SK-N-SH treated with all-trans-retinoic acid at 6 μM for 48 hours (cell line): ENCODE data around the gene MYDGF.

Experiments
- ATAC-seq: fragments of 200-7000 bp; cut with Tn5 transposase; 3 replicates; pipeline ENCODE4 v1.9.1; 2020; ENCODE audit warnings: mild to moderate bottlenecking, moderate library complexity
- BACH2 ChIP-seq: fragments of 250-450 bp; sonication (Bioruptor Pico); IDR thresholded peaks from 2 replicates; pipeline ENCODE4 v1.9.0; 2021; ENCODE audit warnings: mild to moderate bottlenecking, borderline replicate concordance
- CSDC2 ChIP-seq: fragments of 250-450 bp; sonication (Bioruptor Pico); IDR thresholded peaks from 2 replicates; pipeline ENCODE4 v1.5.0; 2020; ENCODE audit warnings: mild to moderate bottlenecking, moderate library complexity
- ESRRG ChIP-seq: fragments of 250-450 bp; sonication (Bioruptor Pico); IDR thresholded peaks from 2 replicates; pipeline ENCODE4 v1.6.1; 2021; ENCODE audit warnings: mild to moderate bottlenecking
- ISL1 ChIP-seq: fragments of 250-450 bp; sonication (Bioruptor Pico); IDR thresholded peaks from 2 replicates; pipeline ENCODE4 v2.1.2; 2022; ENCODE audit warnings: mild to moderate bottlenecking, moderate library complexity
- SNAI2 ChIP-seq: fragments of 250-450 bp; sonication (Bioruptor Pico); IDR thresholded peaks from 2 replicates; pipeline ENCODE4 v1.5.0; 2020; ENCODE audit warnings: mild to moderate bottlenecking, moderate library complexity
- TOX ChIP-seq: fragments of 250-450 bp; sonication (Bioruptor Pico); IDR thresholded peaks from 2 replicates; pipeline ENCODE4 v1.8.0; 2021; ENCODE audit warnings: mild to moderate bottlenecking, moderate library complexity, borderline replicate concordance
- ZFP3 ChIP-seq: fragments of 250-450 bp; sonication (Bioruptor Pico); IDR thresholded peaks from 2 replicates; pipeline ENCODE4 v1.5.0; 2020; ENCODE audit warnings: mild to moderate bottlenecking, moderate library complexity
- ZFP30 ChIP-seq: fragments of 450-650 bp; formaldehyde crosslinking; IDR thresholded peaks from 2 replicates; pipeline ENCODE4 v1.5.0; 2022; ENCODE audit warnings: mild to moderate bottlenecking, moderate library complexity
- TF ChIP-seq, protein P1 (sequence below): fragments of 250-450 bp; sonication (Bioruptor Pico); IDR thresholded peaks from 2 replicates; pipeline ENCODE4 v1.5.0; 2020; ENCODE audit warnings: mild to moderate bottlenecking, moderate library complexity
- TF ChIP-seq, protein P2 (sequence below): fragments of 250-450 bp; sonication (Bioruptor Pico); IDR thresholded peaks from 2 replicates; pipeline ENCODE4 v1.5.1; 2020; ENCODE audit warnings: low read depth, mild to moderate bottlenecking, moderate library complexity
- TF ChIP-seq, protein P3 (sequence below): fragments of 250-450 bp; sonication (Bioruptor Pico); IDR thresholded peaks from 2 replicates; pipeline ENCODE4 v1.8.0; 2020; ENCODE audit warnings: mild to moderate bottlenecking, moderate library complexity, borderline replicate concordance
- TF ChIP-seq, protein P4 (sequence below): fragments of 250-450 bp; sonication (Bioruptor Pico); IDR thresholded peaks from 2 replicates; pipeline ENCODE4 v1.8.0; 2021; ENCODE audit warnings: low read depth, mild to moderate bottlenecking, moderate library complexity, borderline replicate concordance
- TF ChIP-seq, protein P5 (sequence below): fragments of 250-450 bp; sonication (Bioruptor Pico); IDR thresholded peaks from 2 replicates; pipeline ENCODE4 v1.5.1; 2021; ENCODE audit warnings: mild to moderate bottlenecking, moderate library complexity

The MYDGF gene

DNA sequence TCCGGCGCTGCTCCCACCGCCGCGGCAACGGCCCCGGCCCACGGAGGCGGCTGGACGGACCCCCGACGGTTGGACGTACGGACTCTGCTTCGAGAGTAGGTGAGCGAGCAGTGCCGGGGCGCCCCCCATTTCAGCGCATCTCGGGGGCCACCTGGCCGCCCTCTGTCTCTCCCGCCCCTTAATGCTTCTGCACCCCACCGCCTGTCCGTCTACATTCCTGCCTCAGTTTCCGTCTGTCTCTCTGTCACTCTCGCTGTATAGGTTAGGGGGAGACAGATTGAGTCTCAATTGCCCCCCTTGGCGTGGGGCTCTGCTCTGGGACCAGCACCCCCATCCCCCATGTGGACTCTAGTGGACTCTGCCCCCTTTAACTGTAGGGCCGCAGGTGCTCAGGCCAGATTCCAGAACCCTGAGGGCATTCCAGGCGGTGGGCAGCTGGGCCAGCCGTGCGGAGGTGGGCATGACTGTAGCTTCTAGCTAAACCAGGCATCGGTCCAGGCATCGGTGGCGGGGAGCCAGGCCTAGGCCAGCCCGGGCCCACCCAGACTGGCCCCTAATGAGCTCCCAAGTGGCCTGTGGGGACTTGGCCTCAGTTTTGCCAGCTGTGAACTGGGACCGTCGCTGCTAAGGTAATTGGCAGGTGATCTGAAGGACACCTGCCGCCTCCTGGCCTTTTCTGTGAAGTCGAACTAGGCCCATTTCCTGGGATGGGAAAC lies 30.5 kb downstream of the MYDGF start (continued):
- TF ChIP-seq, protein P1, sequence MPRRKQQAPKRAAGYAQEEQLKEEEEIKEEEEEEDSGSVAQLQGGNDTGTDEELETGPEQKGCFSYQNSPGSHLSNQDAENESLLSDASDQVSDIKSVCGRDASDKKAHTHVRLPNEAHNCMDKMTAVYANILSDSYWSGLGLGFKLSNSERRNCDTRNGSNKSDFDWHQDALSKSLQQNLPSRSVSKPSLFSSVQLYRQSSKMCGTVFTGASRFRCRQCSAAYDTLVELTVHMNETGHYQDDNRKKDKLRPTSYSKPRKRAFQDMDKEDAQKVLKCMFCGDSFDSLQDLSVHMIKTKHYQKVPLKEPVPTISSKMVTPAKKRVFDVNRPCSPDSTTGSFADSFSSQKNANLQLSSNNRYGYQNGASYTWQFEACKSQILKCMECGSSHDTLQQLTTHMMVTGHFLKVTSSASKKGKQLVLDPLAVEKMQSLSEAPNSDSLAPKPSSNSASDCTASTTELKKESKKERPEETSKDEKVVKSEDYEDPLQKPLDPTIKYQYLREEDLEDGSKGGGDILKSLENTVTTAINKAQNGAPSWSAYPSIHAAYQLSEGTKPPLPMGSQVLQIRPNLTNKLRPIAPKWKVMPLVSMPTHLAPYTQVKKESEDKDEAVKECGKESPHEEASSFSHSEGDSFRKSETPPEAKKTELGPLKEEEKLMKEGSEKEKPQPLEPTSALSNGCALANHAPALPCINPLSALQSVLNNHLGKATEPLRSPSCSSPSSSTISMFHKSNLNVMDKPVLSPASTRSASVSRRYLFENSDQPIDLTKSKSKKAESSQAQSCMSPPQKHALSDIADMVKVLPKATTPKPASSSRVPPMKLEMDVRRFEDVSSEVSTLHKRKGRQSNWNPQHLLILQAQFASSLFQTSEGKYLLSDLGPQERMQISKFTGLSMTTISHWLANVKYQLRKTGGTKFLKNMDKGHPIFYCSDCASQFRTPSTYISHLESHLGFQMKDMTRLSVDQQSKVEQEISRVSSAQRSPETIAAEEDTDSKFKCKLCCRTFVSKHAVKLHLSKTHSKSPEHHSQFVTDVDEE (CRISPR knock-in tag), result no peak
- TF ChIP-seq ZFP3 (CRISPR knock-in tag) (no peak), ESRRG (CRISPR knock-in tag) (no peak)
- TF ChIP-seq, protein P2, sequence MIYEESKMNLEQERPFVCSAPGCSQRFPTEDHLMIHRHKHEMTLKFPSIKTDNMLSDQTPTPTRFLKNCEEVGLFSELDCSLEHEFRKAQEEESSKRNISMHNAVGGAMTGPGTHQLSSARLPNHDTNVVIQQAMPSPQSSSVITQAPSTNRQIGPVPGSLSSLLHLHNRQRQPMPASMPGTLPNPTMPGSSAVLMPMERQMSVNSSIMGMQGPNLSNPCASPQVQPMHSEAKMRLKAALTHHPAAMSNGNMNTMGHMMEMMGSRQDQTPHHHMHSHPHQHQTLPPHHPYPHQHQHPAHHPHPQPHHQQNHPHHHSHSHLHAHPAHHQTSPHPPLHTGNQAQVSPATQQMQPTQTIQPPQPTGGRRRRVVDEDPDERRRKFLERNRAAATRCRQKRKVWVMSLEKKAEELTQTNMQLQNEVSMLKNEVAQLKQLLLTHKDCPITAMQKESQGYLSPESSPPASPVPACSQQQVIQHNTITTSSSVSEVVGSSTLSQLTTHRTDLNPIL (CRISPR knock-in tag), result no peak
- TF ChIP-seq, all 23 proteins: peak for 0

DNA sequence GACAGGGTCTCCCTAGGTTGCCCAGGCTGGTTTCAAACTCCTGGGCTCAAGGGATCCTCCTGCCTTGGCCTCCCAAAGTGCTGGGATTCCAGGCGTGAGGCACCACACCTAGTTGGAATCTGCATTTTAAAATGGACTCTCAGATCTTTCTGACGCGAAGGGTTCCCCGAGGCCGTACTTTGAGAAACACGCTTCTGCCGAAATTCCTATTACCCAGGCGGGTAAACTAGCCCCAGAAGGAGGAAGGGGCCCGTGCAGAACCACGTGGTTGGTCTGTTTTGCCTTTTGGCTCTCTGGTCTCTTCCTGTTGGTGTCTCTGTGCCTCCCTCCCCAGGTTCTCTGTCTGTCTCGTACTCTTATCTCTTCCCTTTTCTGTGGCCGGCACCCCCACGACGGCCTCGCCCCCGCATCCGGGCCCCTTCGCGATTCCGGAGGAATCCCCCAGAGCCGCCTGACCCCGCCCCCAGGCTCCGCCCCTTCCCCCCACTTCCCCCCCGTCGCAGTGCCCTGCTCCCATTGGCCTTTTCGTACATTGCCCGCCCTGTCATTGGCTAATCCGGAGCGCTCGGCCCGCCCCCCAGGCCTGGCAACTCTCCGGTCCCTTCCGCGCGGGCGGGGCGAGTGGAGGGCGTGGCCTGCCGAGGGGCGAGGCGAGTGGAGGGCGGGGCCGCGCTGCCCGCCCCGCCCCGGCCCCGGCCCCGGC lies 31.2 kb downstream of the MYDGF start, which contains the start of gene TNFAIP8L1:
TNFAIP8L1 (plus strand) TSS at position 689 of the 703 bp plus-strand sequence. CDS start 12,354 bp downstream, outside the sequence.
- ATAC-seq, result peak; percentile 71
- TF ChIP-seq, protein P2 (CRISPR knock-in tag), result no peak

DNA sequence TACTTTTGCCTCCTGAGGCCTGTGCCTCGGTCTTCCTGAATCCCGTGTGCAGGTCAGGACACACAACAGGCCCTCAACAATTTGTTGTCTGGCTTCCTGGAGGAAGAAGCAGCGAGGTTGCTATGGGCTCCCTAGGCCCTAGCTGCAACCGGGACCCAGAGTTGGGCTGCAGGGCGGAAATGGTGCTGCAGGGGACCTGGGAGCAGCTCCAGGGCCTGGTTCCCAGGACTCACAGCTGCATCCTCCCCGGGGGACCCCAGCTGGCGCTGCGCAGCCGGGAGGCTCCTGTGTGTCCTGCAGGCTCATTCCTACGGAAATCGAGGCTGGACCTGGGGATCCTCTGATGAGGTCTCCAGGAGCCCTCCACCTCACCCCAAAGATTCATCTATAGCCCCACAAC lies 31.8 kb downstream of the MYDGF start:
- TF ChIP-seq SNAI2 (CRISPR knock-in tag), result no peak
- TF ChIP-seq, protein P3, sequence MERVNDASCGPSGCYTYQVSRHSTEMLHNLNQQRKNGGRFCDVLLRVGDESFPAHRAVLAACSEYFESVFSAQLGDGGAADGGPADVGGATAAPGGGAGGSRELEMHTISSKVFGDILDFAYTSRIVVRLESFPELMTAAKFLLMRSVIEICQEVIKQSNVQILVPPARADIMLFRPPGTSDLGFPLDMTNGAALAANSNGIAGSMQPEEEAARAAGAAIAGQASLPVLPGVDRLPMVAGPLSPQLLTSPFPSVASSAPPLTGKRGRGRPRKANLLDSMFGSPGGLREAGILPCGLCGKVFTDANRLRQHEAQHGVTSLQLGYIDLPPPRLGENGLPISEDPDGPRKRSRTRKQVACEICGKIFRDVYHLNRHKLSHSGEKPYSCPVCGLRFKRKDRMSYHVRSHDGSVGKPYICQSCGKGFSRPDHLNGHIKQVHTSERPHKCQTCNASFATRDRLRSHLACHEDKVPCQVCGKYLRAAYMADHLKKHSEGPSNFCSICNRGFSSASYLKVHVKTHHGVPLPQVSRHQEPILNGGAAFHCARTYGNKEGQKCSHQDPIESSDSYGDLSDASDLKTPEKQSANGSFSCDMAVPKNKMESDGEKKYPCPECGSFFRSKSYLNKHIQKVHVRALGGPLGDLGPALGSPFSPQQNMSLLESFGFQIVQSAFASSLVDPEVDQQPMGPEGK (CRISPR knock-in tag), result no peak
- TF ChIP-seq BACH2 (CRISPR knock-in tag), result no peak
- TF ChIP-seq, all 23 proteins: peak for 0
- ATAC-seq, result no peak

DNA sequence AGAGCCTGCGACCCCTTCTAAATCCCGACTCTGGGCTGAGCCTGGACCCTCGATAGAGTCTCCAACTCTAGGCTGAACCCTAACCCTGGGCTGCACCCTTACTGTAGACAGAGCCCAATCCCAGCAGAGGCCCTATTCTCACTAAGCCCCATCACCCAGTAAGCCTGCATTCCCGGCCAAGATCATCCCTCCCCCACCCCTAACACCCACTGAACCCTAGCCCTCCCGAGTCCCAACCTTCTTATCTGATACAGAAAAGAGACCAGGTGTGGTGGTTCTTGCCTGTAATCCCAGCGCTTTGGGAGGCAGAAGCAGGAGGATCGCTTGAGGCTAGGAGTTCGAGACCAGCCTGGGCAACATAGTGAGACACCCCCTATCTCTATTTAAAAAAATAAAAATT lies 33.4 kb downstream of the MYDGF start:
- ATAC-seq, result no peak
- TF ChIP-seq SNAI2 (CRISPR knock-in tag), result no peak
- TF ChIP-seq, protein P4, sequence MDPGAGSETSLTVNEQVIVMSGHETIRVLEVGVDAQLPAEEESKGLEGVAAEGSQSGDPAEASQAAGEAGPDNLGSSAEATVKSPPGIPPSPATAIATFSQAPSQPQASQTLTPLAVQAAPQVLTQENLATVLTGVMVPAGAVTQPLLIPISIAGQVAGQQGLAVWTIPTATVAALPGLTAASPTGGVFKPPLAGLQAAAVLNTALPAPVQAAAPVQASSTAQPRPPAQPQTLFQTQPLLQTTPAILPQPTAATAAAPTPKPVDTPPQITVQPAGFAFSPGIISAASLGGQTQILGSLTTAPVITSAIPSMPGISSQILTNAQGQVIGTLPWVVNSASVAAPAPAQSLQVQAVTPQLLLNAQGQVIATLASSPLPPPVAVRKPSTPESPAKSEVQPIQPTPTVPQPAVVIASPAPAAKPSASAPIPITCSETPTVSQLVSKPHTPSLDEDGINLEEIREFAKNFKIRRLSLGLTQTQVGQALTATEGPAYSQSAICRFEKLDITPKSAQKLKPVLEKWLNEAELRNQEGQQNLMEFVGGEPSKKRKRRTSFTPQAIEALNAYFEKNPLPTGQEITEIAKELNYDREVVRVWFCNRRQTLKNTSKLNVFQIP (CRISPR knock-in tag), result no peak
- TF ChIP-seq CSDC2 (CRISPR knock-in tag), result no peak
- no peak for TF ChIP-seq ISL1 (CRISPR knock-in tag)
- no peak for TF ChIP-seq TOX (CRISPR knock-in tag)
- TF ChIP-seq, protein P5, sequence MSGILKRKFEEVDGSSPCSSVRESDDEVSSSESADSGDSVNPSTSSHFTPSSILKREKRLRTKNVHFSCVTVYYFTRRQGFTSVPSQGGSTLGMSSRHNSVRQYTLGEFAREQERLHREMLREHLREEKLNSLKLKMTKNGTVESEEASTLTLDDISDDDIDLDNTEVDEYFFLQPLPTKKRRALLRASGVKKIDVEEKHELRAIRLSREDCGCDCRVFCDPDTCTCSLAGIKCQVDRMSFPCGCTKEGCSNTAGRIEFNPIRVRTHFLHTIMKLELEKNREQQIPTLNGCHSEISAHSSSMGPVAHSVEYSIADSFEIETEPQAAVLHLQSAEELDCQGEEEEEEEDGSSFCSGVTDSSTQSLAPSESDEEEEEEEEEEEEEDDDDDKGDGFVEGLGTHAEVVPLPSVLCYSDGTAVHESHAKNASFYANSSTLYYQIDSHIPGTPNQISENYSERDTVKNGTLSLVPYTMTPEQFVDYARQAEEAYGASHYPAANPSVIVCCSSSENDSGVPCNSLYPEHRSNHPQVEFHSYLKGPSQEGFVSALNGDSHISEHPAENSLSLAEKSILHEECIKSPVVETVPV (CRISPR knock-in tag), result no peak
- no peak for TF ChIP-seq ZFP30 (CRISPR knock-in tag)
